Activated naive CD8-positive, alpha-beta T cell treated with anti-CD3 and anti-CD28 coated beads, Interleukin-2, amount 10 ng/mL, durations not matched to agents 7 days and 5 days (primary cell): Measurements from ENCODE around the gene ZFYVE28. TPM values are rescaled to one million over a fixed set of nuclear protein-coding genes. Genes with fewer than 3 reads are reported as not detected.
A peak's percentile ranks its signal among the peaks of the same experiment; 100 is the strongest.

Experiments
- ATAC-seq: fragments of 150-1000 bp; cut with Tn5 transposase; one replicate; pipeline ENCODE4 v1.10.0; 2021; ENCODE audit warnings: low read depth, moderate library complexity
- POLR2A ChIA-PET: fragments of 350-600 bp; sonication (Branson Sonifier 250); formaldehyde crosslinking; loops from one replicate; lab custom pipeline; 2021; ENCODE audit warnings: antibody characterized with exemption; lab: Charles Lee
- DNase-seq: peaks from one replicate; pipeline ENCODE4 v3.0.0; 2021
- H3K27ac Mint-ChIP-seq: one replicate; pipeline ENCODE4 v1.8.0; 2022; ENCODE audit warnings: mild to moderate bottlenecking, mixed read lengths
- H3K27me3 Mint-ChIP-seq: one replicate; pipeline ENCODE4 v1.8.0; 2022; ENCODE audit warnings: mild to moderate bottlenecking, moderate library complexity, mixed read lengths
- H3K36me3 Mint-ChIP-seq: one replicate; pipeline ENCODE4 v1.8.0; 2021; ENCODE audit warnings: mild to moderate bottlenecking, mixed read lengths
- H3K4me1 Mint-ChIP-seq: one replicate; pipeline ENCODE4 v1.8.0; 2021; ENCODE audit warnings: mixed read lengths
- H3K4me3 Mint-ChIP-seq: one replicate; pipeline ENCODE4 v1.8.0; 2022; ENCODE audit warnings: mild to moderate bottlenecking, moderate library complexity, mixed read lengths
- H3K9me3 Mint-ChIP-seq: one replicate; pipeline ENCODE4 v1.8.0; 2021; ENCODE audit warnings: mixed read lengths
- total RNA-seq, 2 experiments: library from RNA; stranded (reverse); gene quantifications; one replicate each; pipeline ENCODE4 v1.2.3, GENCODE V29; 2021

ZFYVE28 gene
- total RNA-seq, 2 experiments from 2014 or later: 16.1 to 17.7 TPM

- Mint-ChIP-seq H3K27me3 (peaks cover 2% of the 10 kb centered on the region), H3K4me3 (no peak overlapping the region), H3K9me3 (peaks cover 3% of the 10 kb centered on the region), H3K36me3 (no peaks in the 10 kb centered on the region), H3K27ac (no peak overlapping the region), H3K4me1 (no peaks in the 10 kb centered on the region)
- ATAC-seq (no peak), DNase-seq (no peak)
- POLR2A ChIA-PET: no interaction called here
These were observed 50.8 kb downstream of the ZFYVE28 start for GRCh38 chr4:2367626-2368025.

- ATAC-seq (no peak), DNase-seq (no peak)
- no peaks in the 10 kb centered on the region for H3K4me1 Mint-ChIP-seq
- no peak overlapping the region for H3K4me3 Mint-ChIP-seq
- no peak overlapping the region for H3K27ac Mint-ChIP-seq
- POLR2A ChIA-PET: interaction anchor here (0.5 kb wide), 1 partner anchor 362 kb away, joined by 3 read pairs; no protein-coding TSS in a partner anchor
- H3K9me3 Mint-ChIP-seq: peaks cover 3% of the 10 kb centered on the region
- H3K27me3 Mint-ChIP-seq: peaks cover 2% of the 10 kb centered on the region
- no peaks in the 10 kb centered on the region for H3K36me3 Mint-ChIP-seq
These were observed 51.9 kb downstream of the ZFYVE28 start for GRCh38 chr4:2366252-2367192.

DNA sequence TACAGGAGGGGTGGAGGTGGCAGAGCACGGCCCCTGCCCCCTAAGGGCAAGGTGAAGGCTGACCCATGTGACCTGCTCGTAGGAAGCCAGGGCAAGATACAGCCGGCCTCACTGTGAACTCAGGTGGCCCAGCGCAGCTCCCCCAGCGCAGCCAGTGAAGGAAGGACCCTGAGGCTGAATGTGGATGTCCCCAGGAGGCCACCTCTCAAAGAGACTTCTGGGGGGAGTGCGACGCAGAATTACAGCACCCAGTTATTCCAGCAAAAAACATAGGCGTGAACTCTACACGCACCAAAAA lies 52.6 kb downstream of the ZFYVE28 start:
- no peak overlapping the region for H3K4me3 Mint-ChIP-seq
- ATAC-seq (no peak), DNase-seq (no peak)
- peaks cover 3% of the 10 kb centered on the region for H3K9me3 Mint-ChIP-seq
- no peaks in the 10 kb centered on the region for H3K4me1 Mint-ChIP-seq
- H3K27me3 Mint-ChIP-seq: peaks cover 2% of the 10 kb centered on the region
- POLR2A ChIA-PET: interaction anchor here (0.5 kb wide), 1 partner anchor 361 kb away, joined by 3 read pairs; no protein-coding TSS in a partner anchor
- H3K27ac Mint-ChIP-seq: no peak overlapping the region
- H3K36me3 Mint-ChIP-seq: no peaks in the 10 kb centered on the region

- peak overlapping the region; percentile 54 for H3K27ac Mint-ChIP-seq
- peaks cover 2% of the 10 kb centered on the region for H3K27me3 Mint-ChIP-seq
- peaks cover 3% of the 10 kb centered on the region for H3K9me3 Mint-ChIP-seq
- ATAC-seq: peak; percentile 8
- H3K4me1 Mint-ChIP-seq: no peaks in the 10 kb centered on the region
- DNase-seq: no peak
- peak overlapping the region; percentile 70 for H3K4me3 Mint-ChIP-seq
- H3K36me3 Mint-ChIP-seq: no peaks in the 10 kb centered on the region
- POLR2A ChIA-PET: interaction anchor here (0.5 kb wide), 1 partner anchor 360 kb away, joined by 3 read pairs; no protein-coding TSS in a partner anchor
These were observed 53.2 kb downstream of the ZFYVE28 start for GRCh38 chr4:2365054-2365912.

GRCh38 chr4:2364654-2365053 lies 53.8 kb downstream of the ZFYVE28 start:
- peak overlapping the region; percentile 34 for H3K27ac Mint-ChIP-seq
- H3K27me3 Mint-ChIP-seq: peaks cover 2% of the 10 kb centered on the region
- peaks cover 3% of the 10 kb centered on the region for H3K9me3 Mint-ChIP-seq
- H3K4me1 Mint-ChIP-seq: no peaks in the 10 kb centered on the region
- ATAC-seq (peak; percentile 91), DNase-seq (peak; percentile 79)
- H3K4me3 Mint-ChIP-seq: peak overlapping the region; percentile 70
- no peaks in the 10 kb centered on the region for H3K36me3 Mint-ChIP-seq
- POLR2A ChIA-PET: no interaction called here

GRCh38 chr4:2363951-2364653 lies 54.3 kb downstream of the ZFYVE28 start:
- peak; percentile 5 for ATAC-seq
- no peak for DNase-seq
- POLR2A ChIA-PET: no interaction called here
- peaks cover 3% of the 10 kb centered on the region for H3K9me3 Mint-ChIP-seq
- peaks cover 2% of the 10 kb centered on the region for H3K27me3 Mint-ChIP-seq
- H3K27ac Mint-ChIP-seq: peak overlapping the region; percentile 34
- no peaks in the 10 kb centered on the region for H3K4me1 Mint-ChIP-seq
- no peaks in the 10 kb centered on the region for H3K36me3 Mint-ChIP-seq
- peak overlapping the region; percentile 70 for H3K4me3 Mint-ChIP-seq

- ATAC-seq (no peak), DNase-seq (no peak)
- Mint-ChIP-seq H3K4me1 (no peaks in the 10 kb centered on the region), H3K4me3 (no peak overlapping the region), H3K9me3 (no peaks in the 10 kb centered on the region), H3K27ac (no peak overlapping the region), H3K36me3 (no peaks in the 10 kb centered on the region), H3K27me3 (peaks cover 2% of the 10 kb centered on the region)
- POLR2A ChIA-PET: no interaction called here
These were observed 55.3 kb downstream of the ZFYVE28 start for GRCh38 chr4:2363056-2363721.

- Mint-ChIP-seq H3K27ac (no peak overlapping the region), H3K4me1 (no peaks in the 10 kb centered on the region), H3K9me3 (no peaks in the 10 kb centered on the region), H3K4me3 (no peak overlapping the region), H3K36me3 (no peaks in the 10 kb centered on the region), H3K27me3 (peaks cover 2% of the 10 kb centered on the region)
- POLR2A ChIA-PET: interaction anchor here (0.6 kb wide), 1 partner anchor 79 kb away, joined by 5 read pairs; no protein-coding TSS in a partner anchor
- no peak for ATAC-seq
- DNase-seq: no peak
These were observed 56.0 kb downstream of the ZFYVE28 start for GRCh38 chr4:2362266-2363055.

GRCh38 chr4:2361366-2362265 lies 56.8 kb downstream of the ZFYVE28 start:
- H3K4me3 Mint-ChIP-seq: no peak overlapping the region
- H3K36me3 Mint-ChIP-seq: no peaks in the 10 kb centered on the region
- DNase-seq: peak; percentile 20

DNA sequence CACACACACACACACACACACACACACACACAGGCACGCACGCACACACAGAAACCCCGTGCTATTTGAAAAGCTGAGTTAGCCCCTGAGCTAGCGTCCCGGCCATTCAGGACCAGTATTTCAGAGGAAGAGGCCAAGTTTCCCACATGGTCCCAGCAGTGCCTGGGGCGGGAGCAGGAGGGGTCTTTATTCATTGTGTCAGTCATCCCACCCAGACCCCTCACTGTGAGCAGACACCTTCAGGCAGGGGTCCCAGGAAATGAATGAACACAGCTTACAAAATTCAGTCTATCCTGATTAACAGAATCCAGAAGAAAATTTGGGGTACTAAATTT lies 58.1 kb downstream of the ZFYVE28 start:
- DNase-seq: peak; percentile 4
- Mint-ChIP-seq H3K27ac (no peak overlapping the region), H3K9me3 (no peaks in the 10 kb centered on the region), H3K4me3 (no peak overlapping the region), H3K36me3 (no peaks in the 10 kb centered on the region), H3K27me3 (no peaks in the 10 kb centered on the region), H3K4me1 (no peaks in the 10 kb centered on the region)
- ATAC-seq: no peak
- POLR2A ChIA-PET: no interaction called here

More at GRCh38 chr4:2361366-2362265, 56.8 kb downstream of the ZFYVE28 start:
- Mint-ChIP-seq H3K9me3 (no peaks in the 10 kb centered on the region), H3K4me1 (no peaks in the 10 kb centered on the region), H3K27ac (no peak overlapping the region), H3K27me3 (no peaks in the 10 kb centered on the region)
- POLR2A ChIA-PET: interaction anchor here (0.6 to 1.1 kb wide), 3 partner anchors 79 to 120 kb away, joined by 3 to 5 read pairs (median 4); partner anchors contain the start of gene MXD4
- no peak for ATAC-seq

- H3K27ac Mint-ChIP-seq: no peak overlapping the region
- DNase-seq: peak; percentile 20
- no peak overlapping the region for H3K4me3 Mint-ChIP-seq
These were observed 58.7 kb downstream of the ZFYVE28 start for GRCh38 chr4:2359591-2360395.

More at GRCh38 chr4:2359591-2360395, 58.7 kb downstream of the ZFYVE28 start:
- H3K9me3 Mint-ChIP-seq: no peaks in the 10 kb centered on the region
- peaks cover 2% of the 10 kb centered on the region for H3K4me1 Mint-ChIP-seq
- no peak for ATAC-seq
- H3K36me3 Mint-ChIP-seq: no peaks in the 10 kb centered on the region
- POLR2A ChIA-PET: no interaction called here
- H3K27me3 Mint-ChIP-seq: no peaks in the 10 kb centered on the region
